ENCODE measurements around the gene IL12RB1. TPM values are rescaled to one million over a fixed set of nuclear protein-coding genes. Genes with fewer than 3 reads are reported as not detected.

The IL12RB1 gene
- total and polyA plus RNA-seq, 10 of the 15 experiments (the other 5 are each of a cell fraction or from before 2014, with no cell fraction given) = 2.8 to 29.9 (median 17.6) TPM

GRCh38 chr19:18058208-18059009, 28.3 kb downstream of the IL12RB1 start (continued):
- TF ChIP-seq ZSCAN29 (IDR thresholded peaks at IDR 0.05) = no peak
- no peak for TF ChIP-seq FOS (IDR thresholded peaks at IDR 0.05; ENCODE audit: borderline replicate concordance, extremely low read depth, insufficient read length)
- TF ChIP-seq E2F4 (IDR thresholded peaks at IDR 0.05; ENCODE audit: low read depth, low read length) = no peak
- no peak for TF ChIP-seq MLLT1 (IDR thresholded peaks at IDR 0.05)
- no peak for TF ChIP-seq HDAC2 (IDR thresholded peaks at IDR 0.05)
- TF ChIP-seq PRDM15 (CRISPR knock-in tag; IDR thresholded peaks at IDR 0.05) = no peak
- TF ChIP-seq SKIL (IDR thresholded peaks at IDR 0.05; ENCODE audit: low read depth, poor library complexity, severe bottlenecking) = no peak
- no peak for TF ChIP-seq BRCA1 (IDR thresholded peaks at IDR 0.05; ENCODE audit: low read depth, low read length)
- no peak for TF ChIP-seq TCF3 (IDR thresholded peaks at IDR 0.05; ENCODE audit: borderline replicate concordance, insufficient read depth, low read depth, low read length)
- peak; percentile 98 for TF ChIP-seq SMC3 (IDR thresholded peaks at IDR 0.05; ENCODE audit: borderline replicate concordance, low read length)
- no peak for TF ChIP-seq SREBF2 (IDR thresholded peaks at IDR 0.05; ENCODE audit: low read length)
- no peak for TF ChIP-seq CHD4 (IDR thresholded peaks at IDR 0.05)
- TF ChIP-seq SREBF1 (IDR thresholded peaks at IDR 0.05; ENCODE audit: low read length) = no peak
- no peak for TF ChIP-seq HDGF (IDR thresholded peaks at IDR 0.05)
- no peak for TF ChIP-seq TAF1 (IDR thresholded peaks at IDR 0.05; ENCODE audit: borderline replicate concordance, low read depth, low read length)
- no peak for TF ChIP-seq MYB (IDR thresholded peaks at IDR 0.05; ENCODE audit: borderline replicate concordance, low read depth, low read length)
- TF ChIP-seq CHD2 (IDR thresholded peaks at IDR 0.05; ENCODE audit: borderline replicate concordance, low read depth, low read length) = 0 out of 2 replicates have a peak, but pooled peaks have one; percentile 35
- no peak for TF ChIP-seq SMAD1 (IDR thresholded peaks at IDR 0.05; ENCODE audit: low read depth, partially characterized antibody)
- no peak for TF ChIP-seq FOXM1 (IDR thresholded peaks at IDR 0.05; ENCODE audit: low read depth, low read length)
- no peak for TF ChIP-seq HDAC6 (IDR thresholded peaks at IDR 0.05; ENCODE audit: unreplicated experiment)
- TF ChIP-seq RBBP5 (conservative IDR thresholded peaks at IDR 0.05) = no peak

Measured in GM12878 (cell line).